ENCODE results near the gene IGSF3. TPM values are rescaled to one million over a fixed set of nuclear protein-coding genes. Genes with fewer than 3 reads are reported as not detected.
"Not testable (repeated sequence)": the region's sequence is repeated elsewhere in the genome, so short reads cannot be mapped to it uniquely, and the experiment has no call there.

The IGSF3 gene
- total and polyA plus RNA-seq, 10 of the 15 experiments (the other 5 are each of a cell fraction or from before 2014, with no cell fraction given): 1.4 to 18.0 (median 9.6) TPM

GRCh38 chr1:116648325-116648724 lies 19.2 kb downstream of the IGSF3 start:
- H3K4me2 ChIP-seq (ENCODE audit: control insufficient read depth, insufficient read depth); ATAC-seq; H3K27me3 ChIP-seq (replicated peaks in 1 of 2; ENCODE audit: control insufficient read depth in 2 of 2, insufficient read depth in 2 of 2, low read length in 1 of 2); FAIRE-seq; H2AFZ ChIP-seq (ENCODE audit: control insufficient read depth, low read depth, low read length); DNase-seq (ENCODE audit: low read depth, low spot score); RAD21 ChIA-PET (ENCODE audit: unreplicated experiment); H3K36me3 ChIP-seq (ENCODE audit: control insufficient read depth in 2 of 2, insufficient read depth in 2 of 2, low read length in 1 of 2); H4K20me1 ChIP-seq (ENCODE audit: control insufficient read depth, insufficient read depth); intact Hi-C loops (cut with micrococcal nuclease; ENCODE audit: unreplicated experiment); H3K27ac ChIP-seq (ENCODE audit: control insufficient read depth, insufficient read depth); H3K9ac ChIP-seq (ENCODE audit: control insufficient read depth, insufficient read depth, low read length); H3K9me3 ChIP-seq (replicated peaks; ENCODE audit: control insufficient read depth, insufficient read depth, low read length); SMC1A ChIA-PET (ENCODE audit: uncharacterized antibody, unreplicated experiment); in situ Hi-C loops (cut with MboI); BruUV-seq (replicated peaks); H3K4me1 ChIP-seq (ENCODE audit: control insufficient read depth, insufficient read depth, low read length); H3K79me2 ChIP-seq (ENCODE audit: control insufficient read depth, insufficient read depth, low read length); H3K4me3 ChIP-seq: not testable (repeated sequence)
- CTCF ChIA-PET: interaction anchor here (0.9 to 1.5 kb wide), 6 partner anchors 13 to 234 kb away, joined by 3 to 4 read pairs (median 3); partner anchors contain the start of gene IGSF3
- POLR2A ChIA-PET: interaction anchor here (0.6 kb wide), 1 partner anchor 233 kb away, joined by 3 read pairs; no protein-coding TSS in a partner anchor
- 22% methylated on average over 7 of the region's 7 CpGs for WGBS (ENCODE audit: insufficient coverage, insufficient replicate concordance, low lambda C conversion rate, missing lambda C conversion rate)

GRCh38 chr1:116647186-116647585 lies 20.3 kb downstream of the IGSF3 start:
- FAIRE-seq; H3K9ac ChIP-seq (ENCODE audit: control insufficient read depth, insufficient read depth, low read length); RAD21 ChIA-PET (ENCODE audit: unreplicated experiment); DNase-seq (ENCODE audit: low read depth, low spot score); H4K20me1 ChIP-seq (ENCODE audit: control insufficient read depth, insufficient read depth); ATAC-seq; H2AFZ ChIP-seq (ENCODE audit: control insufficient read depth, low read depth, low read length); H3K27me3 ChIP-seq (replicated peaks in 1 of 2; ENCODE audit: control insufficient read depth in 2 of 2, insufficient read depth in 2 of 2, low read length in 1 of 2); in situ Hi-C loops (cut with MboI); H3K4me1 ChIP-seq (ENCODE audit: control insufficient read depth, insufficient read depth, low read length); intact Hi-C loops (cut with micrococcal nuclease; ENCODE audit: unreplicated experiment); H3K4me3 ChIP-seq; H3K27ac ChIP-seq (ENCODE audit: control insufficient read depth, insufficient read depth); H3K79me2 ChIP-seq (ENCODE audit: control insufficient read depth, insufficient read depth, low read length); POLR2A ChIA-PET; H3K36me3 ChIP-seq (ENCODE audit: control insufficient read depth in 2 of 2, insufficient read depth in 2 of 2, low read length in 1 of 2); BruUV-seq (replicated peaks); H3K4me2 ChIP-seq (ENCODE audit: control insufficient read depth, insufficient read depth); H3K9me3 ChIP-seq (replicated peaks; ENCODE audit: control insufficient read depth, insufficient read depth, low read length): not testable (repeated sequence)
- ChIA-PET SMC1A (ENCODE audit: uncharacterized antibody, unreplicated experiment) (interaction anchor here (1.0 kb wide), 1 partner anchor 20 kb away, joined by 3 read pairs; no protein-coding TSS in a partner anchor), CTCF (interaction anchor here (1.8 kb wide), 1 partner anchor 25 kb away, joined by 5 read pairs; no protein-coding TSS in a partner anchor)
- 65% methylated on average over 8 of the region's 8 CpGs for WGBS (ENCODE audit: insufficient coverage, insufficient replicate concordance, low lambda C conversion rate, missing lambda C conversion rate)
